Effector memory CD8-positive, alpha-beta T cell (primary cell): ENCODE data around the gene TM9SF3.
A peak's percentile ranks its signal among the peaks of the same experiment; 100 is the strongest.

Experiments
- ATAC-seq: fragments of 150-1000 bp; cut with Tn5 transposase; replicated peaks from 2 replicates; pipeline ENCODE4 v1.10.0; 2021; ENCODE audit warnings: mild to moderate bottlenecking, moderate library complexity
- DNase-seq, 3 experiments: peaks; one replicate each; pipeline ENCODE4 v3.0.0; 2021
- H3K27ac Mint-ChIP-seq, 2 donors: one replicate each; pipeline ENCODE4 v1.8.0; 2022; ENCODE audit warnings: mild to moderate bottlenecking in 2 of 2, mixed read lengths in 2 of 2, moderate library complexity in 2 of 2
- H3K27me3 Mint-ChIP-seq, 2 donors: one replicate each; pipeline ENCODE4 v1.8.0; 2022; ENCODE audit warnings: mixed read lengths in 2 of 2
- H3K36me3 Mint-ChIP-seq: one replicate; pipeline ENCODE4 v1.8.0; 2022; ENCODE audit warnings: mild to moderate bottlenecking, moderate library complexity, mixed read lengths; ENCODE audit not compliant: insufficient read depth
- H3K4me1 Mint-ChIP-seq, 2 donors: one replicate each; pipeline ENCODE4 v1.8.0; 2022; ENCODE audit warnings: low read depth in 2 of 2, mixed read lengths in 2 of 2
- H3K4me3 Mint-ChIP-seq, 2 donors: one replicate each; pipeline ENCODE4 v1.8.0; 2022; ENCODE audit warnings: mild to moderate bottlenecking in 2 of 2, mixed read lengths in 2 of 2, moderate library complexity in 2 of 2
- H3K9me3 Mint-ChIP-seq, 2 donors: one replicate each; pipeline ENCODE4 v1.8.0; 2022; ENCODE audit warnings: mixed read lengths in 2 of 2

TM9SF3 gene

GRCh38 chr10:96613576-96613975 is 26.8 kb upstream of the TM9SF3 start:
- Mint-ChIP-seq H3K36me3 (peaks cover 24% of the 10 kb centered on the region), H3K27ac (no peak overlapping the region), H3K27me3 (no peaks in the 10 kb centered on the region), H3K4me1 (peaks cover 11 to 12% of the 10 kb centered on the region in 2 donors), H3K4me3 (no peak overlapping the region), H3K9me3 (no peaks in the 10 kb centered on the region)
- DNase-seq (no peak), ATAC-seq (no peak)

- peaks cover 23% of the 10 kb centered on the region for H3K36me3 Mint-ChIP-seq
- peak overlapping the region; percentile 7 to 44 for H3K27ac Mint-ChIP-seq
- no peaks in the 10 kb centered on the region for H3K9me3 Mint-ChIP-seq
- H3K4me1 Mint-ChIP-seq, result peaks cover 11 to 12% of the 10 kb centered on the region in 2 donors
- no peaks in the 10 kb centered on the region for H3K27me3 Mint-ChIP-seq
- ATAC-seq (no peak), DNase-seq (no peak)
- H3K4me3 Mint-ChIP-seq, result no peak overlapping the region
Measured at GRCh38 chr10:96612055-96612830, 25.4 kb upstream of the TM9SF3 start.

- DNase-seq (peak in 1 of 3 experiments; percentile 19), ATAC-seq (peak; percentile 97)
- peak overlapping the region; percentile 79 to 83 for H3K27ac Mint-ChIP-seq
- peaks cover 19% of the 10 kb centered on the region for H3K36me3 Mint-ChIP-seq
- H3K4me3 Mint-ChIP-seq, result peak overlapping the region in 1 of 2 donors; percentile 24
- H3K27me3 Mint-ChIP-seq, result no peaks in the 10 kb centered on the region
- H3K9me3 Mint-ChIP-seq, result no peaks in the 10 kb centered on the region
- peaks cover 11 to 12% of the 10 kb centered on the region in 2 donors for H3K4me1 Mint-ChIP-seq
Measured at GRCh38 chr10:96610817-96611216, 24.0 kb upstream of the TM9SF3 start.

DNA sequence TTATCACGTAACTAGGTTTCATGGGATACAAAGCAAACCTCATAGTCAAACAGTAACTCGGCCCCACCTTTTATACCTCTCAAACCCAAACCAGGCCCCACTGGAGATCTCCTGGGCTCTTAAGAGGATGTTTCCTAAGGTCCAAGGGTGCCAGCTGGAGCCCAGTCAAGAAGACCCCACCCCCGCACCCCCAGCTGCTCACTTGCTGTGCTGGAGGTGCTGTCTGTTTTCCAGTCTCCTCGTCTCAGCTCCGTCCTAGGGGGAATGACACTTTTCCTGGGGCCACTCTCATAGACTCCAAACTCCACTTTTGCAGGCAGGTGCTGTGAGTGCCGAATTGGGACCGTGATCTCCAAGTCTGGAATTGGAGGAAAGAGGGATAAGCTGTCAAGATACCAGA is 22.7 kb upstream of the TM9SF3 start:
- Mint-ChIP-seq H3K4me1 (peaks cover 10 to 11% of the 10 kb centered on the region in 2 donors), H3K4me3 (no peak overlapping the region), H3K9me3 (no peaks in the 10 kb centered on the region), H3K27ac (peak overlapping the region; percentile 79 to 83), H3K36me3 (peaks cover 14% of the 10 kb centered on the region), H3K27me3 (no peaks in the 10 kb centered on the region)
- ATAC-seq (no peak), DNase-seq (no peak)

DNA sequence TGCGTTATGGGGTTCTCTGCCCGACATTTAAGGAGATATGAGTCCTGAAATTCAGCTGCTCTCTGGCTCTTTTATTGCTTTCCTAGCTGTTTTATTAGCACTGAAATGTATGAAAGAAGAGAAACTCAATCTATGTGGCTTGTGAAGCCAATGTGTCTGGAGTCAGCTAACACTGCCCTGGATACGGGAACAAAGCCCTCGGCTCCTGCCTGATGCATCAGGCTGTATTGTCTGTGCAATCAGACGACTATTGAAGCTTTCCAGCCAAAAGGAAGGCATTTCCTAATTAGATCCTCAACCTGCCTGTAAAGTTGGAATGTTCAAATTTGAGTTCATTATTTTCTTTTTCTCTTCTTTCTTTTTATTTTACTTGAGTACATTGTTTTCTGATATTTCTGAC is 22.0 kb upstream of the TM9SF3 start:
- DNase-seq (no peak), ATAC-seq (no peak)
- H3K27me3 Mint-ChIP-seq, result no peaks in the 10 kb centered on the region
- H3K9me3 Mint-ChIP-seq, result no peaks in the 10 kb centered on the region
- no peak overlapping the region for H3K4me3 Mint-ChIP-seq
- peak overlapping the region in 1 of 2 donors; percentile 83 for H3K27ac Mint-ChIP-seq
- H3K36me3 Mint-ChIP-seq, result peaks cover 13% of the 10 kb centered on the region
- peaks cover 10 to 11% of the 10 kb centered on the region in 2 donors for H3K4me1 Mint-ChIP-seq

DNA sequence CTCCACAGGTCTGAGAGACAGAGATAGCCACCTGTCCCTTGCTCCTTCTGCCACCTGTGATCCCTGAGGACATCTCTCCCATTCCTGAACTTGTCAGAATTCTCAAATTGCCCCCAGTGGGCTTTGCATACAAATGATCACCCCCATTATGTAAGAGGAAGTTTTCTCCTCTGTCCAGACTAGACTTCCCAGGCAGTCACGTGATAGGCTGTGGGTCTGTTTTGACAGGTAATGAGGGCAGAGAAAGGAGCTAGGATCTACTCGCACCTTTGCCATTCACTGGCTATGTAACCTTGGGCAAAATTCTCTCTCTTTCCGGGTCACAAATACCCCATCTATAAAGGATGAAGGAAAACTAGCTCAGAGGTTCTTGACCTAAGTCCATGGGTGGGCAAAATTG is 21.4 kb upstream of the TM9SF3 start:
- peaks cover 18% of the 10 kb centered on the region for H3K36me3 Mint-ChIP-seq

DNA sequence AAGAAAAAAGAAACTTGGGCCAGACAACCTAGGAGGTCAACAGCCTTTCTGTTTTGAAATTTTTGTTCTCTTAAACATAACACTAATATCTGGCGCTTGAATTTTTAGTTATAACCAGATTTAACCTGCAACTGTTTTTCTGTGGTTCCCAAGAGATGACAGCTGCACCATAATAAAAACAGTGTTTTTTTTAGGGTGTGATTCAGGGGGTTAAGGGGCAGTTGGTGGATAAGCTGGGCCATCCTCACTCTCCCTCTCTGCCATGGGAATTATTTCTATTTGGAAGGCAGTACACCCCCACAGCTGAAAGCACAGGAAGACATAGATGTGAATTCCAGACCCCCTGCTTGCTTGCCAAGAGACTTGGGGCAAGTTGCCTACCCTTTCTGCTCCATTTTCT is 20.1 kb upstream of the TM9SF3 start:
- Mint-ChIP-seq H3K36me3 (peaks cover 26% of the 10 kb centered on the region), H3K4me3 (no peak overlapping the region), H3K27me3 (no peaks in the 10 kb centered on the region), H3K9me3 (no peaks in the 10 kb centered on the region), H3K4me1 (peaks cover 10 to 11% of the 10 kb centered on the region in 2 donors), H3K27ac (peak overlapping the region in 1 of 2 donors; percentile 45)
- DNase-seq (no peak), ATAC-seq (no peak)

More for the DNA sequence above, 21.4 kb upstream of the TM9SF3 start:
- no peak for ATAC-seq
- Mint-ChIP-seq H3K27me3 (no peaks in the 10 kb centered on the region), H3K27ac (no peak overlapping the region), H3K4me1 (peaks cover 10 to 11% of the 10 kb centered on the region in 2 donors), H3K4me3 (no peak overlapping the region), H3K9me3 (no peaks in the 10 kb centered on the region)
- no peak for DNase-seq

- Mint-ChIP-seq H3K9me3 (no peaks in the 10 kb centered on the region), H3K36me3 (peaks cover 28% of the 10 kb centered on the region), H3K27me3 (no peaks in the 10 kb centered on the region), H3K4me1 (peaks cover 10 to 11% of the 10 kb centered on the region in 2 donors), H3K27ac (peak overlapping the region in 1 of 2 donors; percentile 45), H3K4me3 (no peak overlapping the region)
- ATAC-seq, result no peak
- no peak for DNase-seq
Measured at GRCh38 chr10:96606216-96606615, 19.4 kb upstream of the TM9SF3 start.

- H3K4me3 Mint-ChIP-seq, result no peak overlapping the region
- H3K36me3 Mint-ChIP-seq, result peaks cover 19% of the 10 kb centered on the region
- DNase-seq (no peak), ATAC-seq (no peak)
- H3K4me1 Mint-ChIP-seq, result peaks cover 0 to 3% of the 10 kb centered on the region in 2 donors
- H3K9me3 Mint-ChIP-seq, result no peaks in the 10 kb centered on the region
- H3K27me3 Mint-ChIP-seq, result no peaks in the 10 kb centered on the region
- H3K27ac Mint-ChIP-seq, result no peak overlapping the region
Measured at GRCh38 chr10:96600337-96600736, 13.5 kb upstream of the TM9SF3 start.

GRCh38 chr10:96598846-96599245 is 12.0 kb upstream of the TM9SF3 start:
- H3K9me3 Mint-ChIP-seq, result no peaks in the 10 kb centered on the region
- no peaks in the 10 kb centered on the region for H3K27me3 Mint-ChIP-seq
- DNase-seq, result no peak
- no peak for ATAC-seq
- H3K27ac Mint-ChIP-seq, result no peak overlapping the region
- H3K4me1 Mint-ChIP-seq, result peaks cover 0 to 3% of the 10 kb centered on the region in 2 donors
- H3K4me3 Mint-ChIP-seq, result no peak overlapping the region
- peaks cover 18% of the 10 kb centered on the region for H3K36me3 Mint-ChIP-seq

GRCh38 chr10:96596422-96597407 is 9.9 kb upstream of the TM9SF3 start:
- no peak overlapping the region for H3K27ac Mint-ChIP-seq
- DNase-seq (no peak), ATAC-seq (no peak)
- H3K4me1 Mint-ChIP-seq, result peaks cover 0 to 7% of the 10 kb centered on the region in 2 donors
- H3K9me3 Mint-ChIP-seq, result no peaks in the 10 kb centered on the region
- peaks cover 9% of the 10 kb centered on the region for H3K36me3 Mint-ChIP-seq
- no peaks in the 10 kb centered on the region for H3K27me3 Mint-ChIP-seq
- H3K4me3 Mint-ChIP-seq, result no peak overlapping the region

DNA sequence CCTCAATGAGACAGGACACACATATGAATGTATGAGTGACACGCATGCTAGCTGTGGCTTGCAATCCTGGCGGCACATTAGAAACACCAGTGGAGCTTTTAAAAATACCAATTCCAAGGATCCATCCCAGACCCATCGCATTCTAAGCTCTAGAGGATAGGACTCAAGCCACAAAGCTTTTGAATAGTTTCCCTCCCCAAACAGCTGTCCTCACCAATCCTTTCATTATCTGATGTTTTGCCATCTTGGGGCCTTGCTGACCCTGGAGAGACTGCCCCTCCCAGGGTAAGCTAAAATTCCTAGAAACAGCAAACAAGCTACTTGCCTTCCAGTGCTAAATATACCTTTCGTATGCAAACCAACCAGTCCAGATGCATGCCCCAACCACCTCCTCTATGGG is 8.9 kb upstream of the TM9SF3 start:
- ATAC-seq (no peak), DNase-seq (no peak)
- peaks cover 2 to 10% of the 10 kb centered on the region in 2 donors for H3K4me1 Mint-ChIP-seq
- no peaks in the 10 kb centered on the region for H3K9me3 Mint-ChIP-seq
- H3K27ac Mint-ChIP-seq, result no peak overlapping the region
- H3K27me3 Mint-ChIP-seq, result no peaks in the 10 kb centered on the region
- H3K36me3 Mint-ChIP-seq, result peaks cover 10% of the 10 kb centered on the region
- H3K4me3 Mint-ChIP-seq, result no peak overlapping the region

DNA sequence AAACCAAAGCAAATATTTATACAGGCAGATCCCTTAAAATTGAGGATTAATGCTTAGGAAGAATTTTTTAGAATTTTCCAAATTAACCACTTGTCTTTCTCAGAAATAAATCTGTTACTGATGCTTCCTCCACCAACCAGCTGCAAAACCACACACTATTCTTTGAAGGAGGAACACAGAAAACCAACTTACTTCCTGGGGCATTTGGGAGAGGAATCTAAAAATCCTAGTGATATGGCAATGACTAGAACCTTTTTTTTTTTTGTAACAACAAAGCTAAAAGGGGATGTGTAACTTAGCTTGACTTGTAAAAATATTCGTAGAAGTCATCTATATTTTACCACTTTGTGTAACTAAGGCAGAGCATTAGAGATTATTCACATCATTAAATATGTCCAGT is 5.1 kb upstream of the TM9SF3 start:
- Mint-ChIP-seq H3K27me3 (no peaks in the 10 kb centered on the region), H3K4me1 (peaks cover 2 to 7% of the 10 kb centered on the region in 2 donors), H3K9me3 (no peaks in the 10 kb centered on the region), H3K36me3 (peaks cover 10% of the 10 kb centered on the region), H3K4me3 (no peak overlapping the region), H3K27ac (no peak overlapping the region)
- DNase-seq, result no peak
- no peak for ATAC-seq
